22Rv1 (cell line): ENCODE data around the gene KIRREL1.

ENCODE experiments used
- ZFX ChIP-seq: fragments of 450-650 bp; IDR thresholded peaks from 2 replicates; pipeline ENCODE4 v1.6.1; 2017; ENCODE audit warnings: antibody characterized with exemption, borderline replicate concordance
- TF ChIP-seq, protein P1 (sequence below): fragments of 450-650 bp; IDR thresholded peaks from 2 replicates; pipeline ENCODE4 v1.5.1; 2017; ENCODE audit warnings: mild to moderate bottlenecking

DNA sequence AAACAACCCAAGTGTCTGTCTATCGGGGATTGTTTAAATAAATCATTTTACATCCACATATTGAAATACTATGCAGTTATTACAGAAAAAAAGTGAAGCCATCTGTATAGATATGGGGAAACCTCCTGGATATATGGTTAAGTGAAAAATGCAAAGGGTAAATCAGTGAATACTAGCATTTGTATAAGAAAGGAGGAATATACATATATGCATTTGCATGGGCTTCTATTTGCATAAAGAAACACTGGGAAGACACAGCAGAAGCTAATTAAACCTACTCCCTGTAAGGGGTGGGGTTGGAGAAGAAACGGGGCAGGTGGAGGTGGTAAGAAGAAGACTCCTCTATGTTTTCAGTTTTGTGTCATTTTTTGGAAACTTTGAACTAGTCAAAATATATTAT is 16.6 kb upstream of the KIRREL1 start:
- TF ChIP-seq, protein P1, sequence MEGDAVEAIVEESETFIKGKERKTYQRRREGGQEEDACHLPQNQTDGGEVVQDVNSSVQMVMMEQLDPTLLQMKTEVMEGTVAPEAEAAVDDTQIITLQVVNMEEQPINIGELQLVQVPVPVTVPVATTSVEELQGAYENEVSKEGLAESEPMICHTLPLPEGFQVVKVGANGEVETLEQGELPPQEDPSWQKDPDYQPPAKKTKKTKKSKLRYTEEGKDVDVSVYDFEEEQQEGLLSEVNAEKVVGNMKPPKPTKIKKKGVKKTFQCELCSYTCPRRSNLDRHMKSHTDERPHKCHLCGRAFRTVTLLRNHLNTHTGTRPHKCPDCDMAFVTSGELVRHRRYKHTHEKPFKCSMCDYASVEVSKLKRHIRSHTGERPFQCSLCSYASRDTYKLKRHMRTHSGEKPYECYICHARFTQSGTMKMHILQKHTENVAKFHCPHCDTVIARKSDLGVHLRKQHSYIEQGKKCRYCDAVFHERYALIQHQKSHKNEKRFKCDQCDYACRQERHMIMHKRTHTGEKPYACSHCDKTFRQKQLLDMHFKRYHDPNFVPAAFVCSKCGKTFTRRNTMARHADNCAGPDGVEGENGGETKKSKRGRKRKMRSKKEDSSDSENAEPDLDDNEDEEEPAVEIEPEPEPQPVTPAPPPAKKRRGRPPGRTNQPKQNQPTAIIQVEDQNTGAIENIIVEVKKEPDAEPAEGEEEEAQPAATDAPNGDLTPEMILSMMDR: no peak
- no peak for TF ChIP-seq ZFX
